ENCODE data around the gene BIVM.

The BIVM gene

GRCh38 chr13:102877303-102877702, 78.4 kb downstream of the BIVM start:
- TF ChIP-seq, protein P1, sequence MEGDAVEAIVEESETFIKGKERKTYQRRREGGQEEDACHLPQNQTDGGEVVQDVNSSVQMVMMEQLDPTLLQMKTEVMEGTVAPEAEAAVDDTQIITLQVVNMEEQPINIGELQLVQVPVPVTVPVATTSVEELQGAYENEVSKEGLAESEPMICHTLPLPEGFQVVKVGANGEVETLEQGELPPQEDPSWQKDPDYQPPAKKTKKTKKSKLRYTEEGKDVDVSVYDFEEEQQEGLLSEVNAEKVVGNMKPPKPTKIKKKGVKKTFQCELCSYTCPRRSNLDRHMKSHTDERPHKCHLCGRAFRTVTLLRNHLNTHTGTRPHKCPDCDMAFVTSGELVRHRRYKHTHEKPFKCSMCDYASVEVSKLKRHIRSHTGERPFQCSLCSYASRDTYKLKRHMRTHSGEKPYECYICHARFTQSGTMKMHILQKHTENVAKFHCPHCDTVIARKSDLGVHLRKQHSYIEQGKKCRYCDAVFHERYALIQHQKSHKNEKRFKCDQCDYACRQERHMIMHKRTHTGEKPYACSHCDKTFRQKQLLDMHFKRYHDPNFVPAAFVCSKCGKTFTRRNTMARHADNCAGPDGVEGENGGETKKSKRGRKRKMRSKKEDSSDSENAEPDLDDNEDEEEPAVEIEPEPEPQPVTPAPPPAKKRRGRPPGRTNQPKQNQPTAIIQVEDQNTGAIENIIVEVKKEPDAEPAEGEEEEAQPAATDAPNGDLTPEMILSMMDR (IDR thresholded peaks at IDR 0.05; ENCODE audit: low read depth, low read length) = no peak
- Histone ChIP-seq H3K9me3 (no peaks in the 10 kb centered on the region), H3K27me3 (no peaks in the 10 kb centered on the region), H3K4me1 (no peaks in the 10 kb centered on the region), H3K4me3 (ENCODE audit: low read depth, low read length) (no peak overlapping the region), H3K36me3 (peaks cover 25% of the 10 kb centered on the region)
- DNase-seq = no peak

- TF ChIP-seq, protein P1 (IDR thresholded peaks at IDR 0.05; ENCODE audit: low read depth, low read length) = no peak
- Histone ChIP-seq H3K27me3 (no peaks in the 10 kb centered on the region), H3K4me1 (no peaks in the 10 kb centered on the region), H3K4me3 (ENCODE audit: low read depth, low read length) (no peak overlapping the region), H3K9me3 (no peaks in the 10 kb centered on the region), H3K36me3 (peaks cover 16% of the 10 kb centered on the region)
- DNase-seq = no peak
Measured at GRCh38 chr13:102878481-102878880, 79.6 kb downstream of the BIVM start.

- no peak for DNase-seq
- H3K36me3 ChIP-seq = peaks cover 16% of the 10 kb centered on the region
- H3K27me3 ChIP-seq = no peaks in the 10 kb centered on the region; the same call in 1 of the 2 replicates
- H3K9me3 ChIP-seq = no peaks in the 10 kb centered on the region
- TF ChIP-seq, protein P1 (IDR thresholded peaks at IDR 0.05; ENCODE audit: low read depth, low read length) = no peak
- H3K4me3 ChIP-seq (ENCODE audit: low read depth, low read length) = no peak overlapping the region
- H3K4me1 ChIP-seq = no peaks in the 10 kb centered on the region
Measured at GRCh38 chr13:102879793-102880499, 81.0 kb downstream of the BIVM start.

DNA sequence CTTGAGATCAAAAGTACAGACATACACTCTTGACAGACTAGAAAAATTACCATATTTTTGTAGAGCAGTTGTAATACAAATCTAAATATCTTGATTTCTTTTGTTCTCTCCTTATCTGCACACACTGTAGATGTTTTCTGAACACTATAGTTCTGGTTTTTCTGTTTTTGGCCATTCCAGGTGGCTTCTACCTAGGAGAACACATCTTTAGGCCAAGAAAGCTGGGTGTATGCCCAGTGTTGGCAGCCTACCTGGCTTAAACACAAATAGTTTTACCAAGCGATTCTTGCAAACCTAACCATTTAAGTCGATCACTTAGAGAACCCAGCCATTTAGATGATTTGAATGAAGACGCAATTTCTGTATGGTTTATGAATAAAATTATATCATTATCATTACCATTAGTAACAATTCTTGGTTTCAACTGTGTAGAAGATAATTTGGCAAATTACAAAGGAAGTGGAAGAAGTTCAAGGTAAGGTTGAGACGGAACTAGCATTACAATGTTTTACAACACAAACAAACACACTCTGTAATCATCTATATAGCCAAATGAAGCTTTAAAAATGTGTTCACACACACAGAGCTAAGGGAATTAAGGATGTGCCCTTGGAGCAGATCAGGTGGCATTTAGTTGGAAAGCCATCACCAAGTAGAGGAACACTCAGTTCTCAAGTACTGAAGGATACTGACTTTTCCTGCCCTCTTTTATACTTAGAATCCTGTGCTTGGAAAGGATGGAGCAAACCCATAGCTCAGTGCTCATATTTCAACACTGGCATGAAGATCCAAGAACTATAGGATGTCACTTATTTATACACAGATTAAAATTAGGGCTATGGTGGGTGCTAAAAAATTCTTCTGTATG, 83.1 kb downstream of the BIVM start:
- DNase-seq = no peak
- H3K27me3 ChIP-seq = peaks cover 3% of the 10 kb centered on the region
- H3K36me3 ChIP-seq = no peaks in the 10 kb centered on the region
- TF ChIP-seq, protein P1 (IDR thresholded peaks at IDR 0.05; ENCODE audit: low read depth, low read length) = no peak
- H3K4me1 ChIP-seq = no peaks in the 10 kb centered on the region
- H3K4me3 ChIP-seq (ENCODE audit: low read depth, low read length) = no peak overlapping the region
- no peaks in the 10 kb centered on the region for H3K9me3 ChIP-seq

Data from BE2C (cell line).